Measurements from ENCODE around the gene FAM156A.
"Not testable (repeated sequence)": the region's sequence is repeated elsewhere in the genome, so short reads cannot be mapped to it uniquely, and the experiment has no call there.

GRCh38 chrX:52974336-52974992, 16.1 kb upstream of the FAM156A start:
- not testable (repeated sequence) for TF ChIP-seq POLR2A, POLR2AphosphoS5 (IDR thresholded peaks at IDR 0.05)
- TF ChIP-seq, protein P1, sequence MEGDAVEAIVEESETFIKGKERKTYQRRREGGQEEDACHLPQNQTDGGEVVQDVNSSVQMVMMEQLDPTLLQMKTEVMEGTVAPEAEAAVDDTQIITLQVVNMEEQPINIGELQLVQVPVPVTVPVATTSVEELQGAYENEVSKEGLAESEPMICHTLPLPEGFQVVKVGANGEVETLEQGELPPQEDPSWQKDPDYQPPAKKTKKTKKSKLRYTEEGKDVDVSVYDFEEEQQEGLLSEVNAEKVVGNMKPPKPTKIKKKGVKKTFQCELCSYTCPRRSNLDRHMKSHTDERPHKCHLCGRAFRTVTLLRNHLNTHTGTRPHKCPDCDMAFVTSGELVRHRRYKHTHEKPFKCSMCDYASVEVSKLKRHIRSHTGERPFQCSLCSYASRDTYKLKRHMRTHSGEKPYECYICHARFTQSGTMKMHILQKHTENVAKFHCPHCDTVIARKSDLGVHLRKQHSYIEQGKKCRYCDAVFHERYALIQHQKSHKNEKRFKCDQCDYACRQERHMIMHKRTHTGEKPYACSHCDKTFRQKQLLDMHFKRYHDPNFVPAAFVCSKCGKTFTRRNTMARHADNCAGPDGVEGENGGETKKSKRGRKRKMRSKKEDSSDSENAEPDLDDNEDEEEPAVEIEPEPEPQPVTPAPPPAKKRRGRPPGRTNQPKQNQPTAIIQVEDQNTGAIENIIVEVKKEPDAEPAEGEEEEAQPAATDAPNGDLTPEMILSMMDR (IDR thresholded peaks at IDR 0.05), result not testable (repeated sequence)

Measured in transverse colon (tissue), 4 donors.